RWPE2 (cell line): ENCODE results near the gene ZNF486.
"Not testable (repeated sequence)": the region's sequence is repeated elsewhere in the genome, so short reads cannot be mapped to it uniquely, and the experiment has no call there.

Experiments used
- ATAC-seq: fragments of 200-7000 bp; cut with Tn5 transposase; 3 replicates; pipeline ENCODE4 v1.9.1; 2021; ENCODE audit warnings: low read depth
- DNase-seq: peaks from one replicate; pipeline ENCODE4 v3.0.0-alpha.2; 2020; ENCODE audit warnings: low spot score
- H3K27ac ChIP-seq: fragments of 450-650 bp; 2 replicates; pipeline ENCODE4 v1.5.1; 2017; ENCODE audit warnings: mild to moderate bottlenecking; ENCODE audit not compliant: poor library complexity, severe bottlenecking
- H3K27me3 ChIP-seq: fragments of 250-450 bp; sonication (Bioruptor Pico); 2 replicates; pipeline ENCODE4 v1.5.1; 2021; ENCODE audit warnings: mild to moderate bottlenecking, moderate library complexity; ENCODE audit not compliant: insufficient read depth, poor library complexity, severe bottlenecking
- H3K36me3 ChIP-seq: fragments of 250-450 bp; sonication (Bioruptor Pico); 2 replicates; pipeline ENCODE4 v1.5.1; 2020; ENCODE audit warnings: low read depth, mild to moderate bottlenecking, moderate library complexity
- H3K4me1 ChIP-seq: fragments of 250-450 bp; sonication (Bioruptor Pico); 2 replicates; pipeline ENCODE4 v1.5.1; 2021; ENCODE audit warnings: mild to moderate bottlenecking, moderate library complexity; ENCODE audit not compliant: insufficient read depth, poor library complexity, severe bottlenecking
- H3K4me3 ChIP-seq: fragments of 250-450 bp; sonication (Bioruptor Pico); 2 replicates; pipeline ENCODE4 v1.5.1; 2021; ENCODE audit warnings: mild to moderate bottlenecking, moderate library complexity; ENCODE audit not compliant: severe bottlenecking
- H3K9me3 ChIP-seq: fragments of 250-450 bp; sonication (Bioruptor Pico); 2 replicates; pipeline ENCODE4 v1.5.1; 2021; ENCODE audit warnings: mild to moderate bottlenecking, moderate library complexity; ENCODE audit not compliant: severe bottlenecking
- TF ChIP-seq, protein P1 (sequence below): fragments of 450-650 bp; IDR thresholded peaks from one replicate; pipeline ENCODE4 v1.5.1; 2017; ENCODE audit warnings: mild to moderate bottlenecking, moderate library complexity; ENCODE audit not compliant: poor library complexity, severe bottlenecking

Gene ZNF486

GRCh38 chr19:20167651-20168122 is 673 bp downstream of the ZNF486 start:
- peak overlapping the region; percentile 73 for H3K27ac ChIP-seq
- H3K27me3 ChIP-seq: no peaks in the 10 kb centered on the region
- 0 out of 2 replicates have a peak, but pooled peaks cover 5% of the 10 kb centered on the region for H3K36me3 ChIP-seq
- H3K4me1 ChIP-seq: no peaks in the 10 kb centered on the region
- TF ChIP-seq, protein P1, sequence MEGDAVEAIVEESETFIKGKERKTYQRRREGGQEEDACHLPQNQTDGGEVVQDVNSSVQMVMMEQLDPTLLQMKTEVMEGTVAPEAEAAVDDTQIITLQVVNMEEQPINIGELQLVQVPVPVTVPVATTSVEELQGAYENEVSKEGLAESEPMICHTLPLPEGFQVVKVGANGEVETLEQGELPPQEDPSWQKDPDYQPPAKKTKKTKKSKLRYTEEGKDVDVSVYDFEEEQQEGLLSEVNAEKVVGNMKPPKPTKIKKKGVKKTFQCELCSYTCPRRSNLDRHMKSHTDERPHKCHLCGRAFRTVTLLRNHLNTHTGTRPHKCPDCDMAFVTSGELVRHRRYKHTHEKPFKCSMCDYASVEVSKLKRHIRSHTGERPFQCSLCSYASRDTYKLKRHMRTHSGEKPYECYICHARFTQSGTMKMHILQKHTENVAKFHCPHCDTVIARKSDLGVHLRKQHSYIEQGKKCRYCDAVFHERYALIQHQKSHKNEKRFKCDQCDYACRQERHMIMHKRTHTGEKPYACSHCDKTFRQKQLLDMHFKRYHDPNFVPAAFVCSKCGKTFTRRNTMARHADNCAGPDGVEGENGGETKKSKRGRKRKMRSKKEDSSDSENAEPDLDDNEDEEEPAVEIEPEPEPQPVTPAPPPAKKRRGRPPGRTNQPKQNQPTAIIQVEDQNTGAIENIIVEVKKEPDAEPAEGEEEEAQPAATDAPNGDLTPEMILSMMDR: no peak
- H3K4me3 ChIP-seq: peak overlapping the region; percentile 49
- H3K9me3 ChIP-seq: peaks cover 16% of the 10 kb centered on the region
- DNase-seq (no peak), ATAC-seq (peak; percentile 17; the same call in 2 of the 3 replicates)

DNA sequence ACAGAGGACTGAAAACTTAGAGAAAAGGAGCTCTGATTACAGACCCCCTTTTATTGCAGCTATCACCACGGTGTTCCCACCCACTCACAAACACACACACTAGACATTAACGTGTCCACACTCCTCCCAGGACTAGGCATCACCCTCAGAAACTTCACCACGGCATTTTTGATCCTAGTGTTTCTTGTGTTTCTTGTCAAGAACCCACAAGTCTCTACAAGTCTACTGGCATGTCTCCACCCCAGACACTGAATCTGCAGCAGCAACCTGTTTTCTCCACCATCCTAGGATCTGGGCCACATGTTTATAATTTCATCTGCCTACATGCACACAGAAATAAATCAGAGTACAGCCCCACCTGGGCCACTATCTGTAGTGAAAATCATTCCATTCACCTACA is 4.3 kb downstream of the ZNF486 start:
- Histone ChIP-seq H3K27ac (no peak overlapping the region), H3K36me3 (0 out of 2 replicates have a peak, but pooled peaks cover 5% of the 10 kb centered on the region), H3K9me3 (peaks cover 19% of the 10 kb centered on the region), H3K4me3 (no peak overlapping the region), H3K4me1 (no peaks in the 10 kb centered on the region), H3K27me3 (no peaks in the 10 kb centered on the region)
- TF ChIP-seq, protein P1: no peak
- ATAC-seq (no peak), DNase-seq (no peak)

DNA sequence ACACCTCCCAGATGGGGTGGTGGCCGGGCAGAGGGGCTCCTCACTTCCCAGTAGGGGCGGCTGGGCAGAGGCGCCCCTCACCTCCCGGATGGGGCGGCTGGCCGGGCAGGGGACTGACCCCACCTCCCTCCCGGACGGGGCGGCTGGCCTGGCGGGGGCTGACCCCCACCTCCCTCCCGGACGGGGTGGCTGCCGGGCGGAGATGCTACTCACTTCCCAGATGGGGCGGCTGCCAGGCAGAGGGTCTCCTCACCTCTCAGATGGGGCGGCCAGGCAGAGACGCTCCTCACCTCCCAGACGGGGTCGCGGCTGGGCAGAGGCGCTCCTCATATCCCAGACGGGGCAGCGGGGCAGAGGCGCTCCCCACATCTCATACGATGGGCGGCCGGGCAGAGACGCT is 8.8 kb downstream of the ZNF486 start:
- not testable (repeated sequence) for H3K9me3 ChIP-seq, H3K27ac ChIP-seq, H3K27me3 ChIP-seq, DNase-seq, ATAC-seq, H3K36me3 ChIP-seq, H3K4me1 ChIP-seq, H3K4me3 ChIP-seq

DNA sequence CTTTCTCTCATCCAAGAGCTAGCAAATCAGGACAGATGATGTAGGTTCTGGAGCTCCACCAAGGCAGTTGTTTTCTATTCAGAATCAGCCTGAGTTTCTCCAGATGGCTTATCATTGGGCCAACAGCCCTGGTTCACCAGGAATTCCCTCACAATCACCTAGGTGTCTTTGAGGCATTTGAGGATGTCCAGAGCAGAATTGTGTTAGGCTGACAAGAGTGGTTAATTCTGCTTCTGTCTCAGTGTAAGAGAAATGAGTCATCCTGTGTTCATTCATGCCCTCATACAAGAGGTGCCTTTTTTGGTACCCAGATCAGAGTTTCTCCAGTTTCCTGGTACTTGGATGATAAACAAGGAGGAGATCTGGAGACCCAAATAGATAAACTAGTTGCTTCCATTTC is 12.9 kb downstream of the ZNF486 start:
- DNase-seq, H3K27ac ChIP-seq, H3K4me1 ChIP-seq, H3K9me3 ChIP-seq, H3K27me3 ChIP-seq, H3K4me3 ChIP-seq, ATAC-seq, H3K36me3 ChIP-seq: not testable (repeated sequence)

DNA sequence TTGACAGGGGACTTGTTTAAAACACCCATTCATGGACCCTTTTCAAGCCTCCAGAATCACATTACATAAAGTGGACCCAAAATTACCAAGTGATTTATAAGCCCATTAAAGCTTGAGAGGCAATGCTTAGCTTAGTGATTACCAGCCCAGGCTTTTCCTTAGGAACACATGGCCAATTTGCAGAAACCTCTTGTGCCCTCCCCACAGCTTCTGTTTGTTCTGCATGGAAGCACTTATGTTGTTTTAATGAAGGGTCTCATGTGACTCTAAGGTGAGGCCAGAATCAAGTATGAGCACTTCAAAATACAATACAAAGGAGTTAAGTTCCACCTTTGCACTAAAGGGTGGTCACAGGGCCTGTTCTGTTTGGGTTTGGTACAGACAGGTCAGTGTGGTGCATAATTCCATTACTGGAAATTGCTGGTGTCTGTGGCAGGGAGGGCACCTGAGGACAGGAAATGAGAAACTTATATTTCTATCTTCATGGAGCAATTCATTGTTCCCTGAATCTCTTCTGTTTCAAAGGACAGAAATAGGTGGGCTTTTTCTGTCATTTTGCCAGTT is 15.3 kb downstream of the ZNF486 start:
- no peaks in the 10 kb centered on the region for H3K27me3 ChIP-seq
- ATAC-seq (no peak), DNase-seq (no peak)
- H3K4me1 ChIP-seq: no peaks in the 10 kb centered on the region
- TF ChIP-seq, protein P1: no peak
- H3K36me3 ChIP-seq: peaks cover 6% of the 10 kb centered on the region; the same call in 1 of the 2 replicates
- no peaks in the 10 kb centered on the region for H3K9me3 ChIP-seq
- H3K27ac ChIP-seq: no peak overlapping the region
- H3K4me3 ChIP-seq: no peak overlapping the region

DNA sequence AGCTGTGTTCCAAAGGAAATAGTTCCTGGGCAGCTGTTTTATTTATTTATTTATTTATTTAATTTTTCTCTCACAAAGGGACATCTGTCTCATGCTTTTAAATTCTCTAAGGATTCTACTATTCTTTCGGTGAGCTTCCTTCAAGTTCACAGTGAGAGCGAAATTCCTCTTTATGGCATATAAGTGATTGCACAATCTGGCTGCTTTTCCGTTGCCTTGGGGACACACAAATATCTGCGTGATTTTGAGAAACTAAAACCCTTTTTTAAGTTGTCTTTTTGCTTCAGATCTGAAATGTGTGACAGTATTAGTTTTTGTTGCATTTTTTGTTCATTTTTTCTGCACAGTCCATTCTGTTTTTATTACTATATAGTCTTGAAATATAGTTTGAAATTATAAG is 19.2 kb downstream of the ZNF486 start:
- Histone ChIP-seq H3K36me3 (peaks cover 27% of the 10 kb centered on the region; the same call in 1 of the 2 replicates), H3K4me1 (no peaks in the 10 kb centered on the region), H3K27ac (no peak overlapping the region), H3K27me3 (no peaks in the 10 kb centered on the region), H3K9me3 (peaks cover 2% of the 10 kb centered on the region), H3K4me3 (no peak overlapping the region)
- TF ChIP-seq, protein P1: no peak
- no peak for DNase-seq
- no peak for ATAC-seq
